ENCODE data around the gene PIK3C2G. TPM values are rescaled to one million over a fixed set of nuclear protein-coding genes. Genes with fewer than 3 reads are reported as not detected.

Gene PIK3C2G
- total RNA-seq, 1 donor from 2014 or later = not detected

- no peak for DNase-seq (ENCODE audit: low spot score in 2 of 2)
- no peaks in the 10 kb centered on the region for H3K36me3 ChIP-seq
- H3K9me3 ChIP-seq = no peaks in the 10 kb centered on the region
- no peaks in the 10 kb centered on the region for H3K27me3 ChIP-seq
- H3K27ac ChIP-seq = no peak overlapping the region
- H3K4me3 ChIP-seq = no peak overlapping the region
- no peak for TF ChIP-seq CTCF (IDR thresholded peaks at IDR 0.05)
- intact Hi-C loops (cut with DNase I) = no loop called here
- no peaks in the 10 kb centered on the region for H3K4me1 ChIP-seq
These were observed 19.4 kb downstream of the PIK3C2G start for GRCh38 chr12:18280728-18281127.

- intact Hi-C loops (cut with DNase I) = no loop called here
- Histone ChIP-seq H3K36me3 (no peaks in the 10 kb centered on the region), H3K9me3 (no peaks in the 10 kb centered on the region), H3K27me3 (no peaks in the 10 kb centered on the region), H3K4me3 (no peak overlapping the region), H3K4me1 (no peaks in the 10 kb centered on the region), H3K27ac (no peak overlapping the region)
- DNase-seq (ENCODE audit: low spot score in 2 of 2) = no peak
- TF ChIP-seq CTCF (IDR thresholded peaks at IDR 0.05) = no peak
These were observed 20.6 kb downstream of the PIK3C2G start for GRCh38 chr12:18281941-18282340.

- Histone ChIP-seq H3K4me1 (no peaks in the 10 kb centered on the region), H3K4me3 (no peak overlapping the region), H3K9me3 (no peaks in the 10 kb centered on the region), H3K27me3 (no peaks in the 10 kb centered on the region), H3K27ac (no peak overlapping the region), H3K36me3 (no peaks in the 10 kb centered on the region)
- no peak for DNase-seq (ENCODE audit: low spot score in 2 of 2)
- intact Hi-C loops (cut with DNase I) = no loop called here
- TF ChIP-seq CTCF (IDR thresholded peaks at IDR 0.05) = no peak
These were observed 22.5 kb downstream of the PIK3C2G start for GRCh38 chr12:18283831-18284230.

GRCh38 chr12:18284386-18284785, 23.1 kb downstream of the PIK3C2G start:
- Histone ChIP-seq H3K36me3 (no peaks in the 10 kb centered on the region), H3K9me3 (no peaks in the 10 kb centered on the region), H3K27me3 (no peaks in the 10 kb centered on the region), H3K4me1 (no peaks in the 10 kb centered on the region), H3K4me3 (no peak overlapping the region), H3K27ac (no peak overlapping the region)
- intact Hi-C loops (cut with DNase I) = no loop called here
- no peak for DNase-seq (ENCODE audit: low spot score in 2 of 2)
- TF ChIP-seq CTCF (IDR thresholded peaks at IDR 0.05) = no peak

- no peak for DNase-seq (ENCODE audit: low spot score in 2 of 2)
- TF ChIP-seq CTCF (IDR thresholded peaks at IDR 0.05) = no peak
- Histone ChIP-seq H3K4me3 (no peak overlapping the region), H3K4me1 (no peaks in the 10 kb centered on the region), H3K27me3 (no peaks in the 10 kb centered on the region), H3K27ac (no peak overlapping the region), H3K9me3 (no peaks in the 10 kb centered on the region), H3K36me3 (no peaks in the 10 kb centered on the region)
- intact Hi-C loops (cut with DNase I) = no loop called here
These were observed 23.8 kb downstream of the PIK3C2G start for GRCh38 chr12:18285161-18285560.

GRCh38 chr12:18290386-18290785, 29.1 kb downstream of the PIK3C2G start:
- Histone ChIP-seq H3K36me3 (no peaks in the 10 kb centered on the region), H3K9me3 (no peaks in the 10 kb centered on the region), H3K27me3 (no peaks in the 10 kb centered on the region), H3K4me3 (no peak overlapping the region), H3K4me1 (no peaks in the 10 kb centered on the region), H3K27ac (no peak overlapping the region)
- intact Hi-C loops (cut with DNase I) = no loop called here
- TF ChIP-seq CTCF (IDR thresholded peaks at IDR 0.05) = no peak
- DNase-seq (ENCODE audit: low spot score in 2 of 2) = no peak
